Heart left ventricle (tissue), 16 donors: ENCODE data around the gene ELFN2. TPM values are rescaled to one million over a fixed set of nuclear protein-coding genes. Genes with fewer than 3 reads are reported as not detected.

ENCODE experiments used
- ATAC-seq, 4 donors: fragments of 200-7000 bp; cut with Tn5 transposase; one replicate each; pipeline ENCODE4 v1.9.1; 2020 to 2022; ENCODE audit warnings: moderate library complexity in 4 of 4, mild to moderate bottlenecking in 3 of 4, moderate number of reproducible peaks in 1 of 4
- DNase-seq, 5 donors: peaks; one replicate each; pipeline ENCODE4 v3.0.0-alpha.2; 2020
- H3K27ac ChIP-seq, 12 donors: fragments of 200-600 bp; sonication (generic) in 4 of 12; one replicate each; pipeline versions ENCODE4 v1.5.0 to v1.8.0; 2016 to 2022; ENCODE audit warnings: mild to moderate bottlenecking in 2 of 12
- H3K27me3 ChIP-seq, 9 donors: fragments of 200-600 bp; sonication (generic) in 2 of 9; one replicate each; pipeline versions ENCODE4 v1.5.1 to v1.8.0; 2016 to 2022; ENCODE audit warnings: mild to moderate bottlenecking in 3 of 9
- H3K36me3 ChIP-seq, 9 donors: fragments of 200-600 bp; sonication (generic) in 2 of 9; one replicate each; pipeline versions ENCODE4 v1.5.0 to v1.8.0; 2018 to 2022; ENCODE audit warnings: mild to moderate bottlenecking in 2 of 9
- H3K4me1 ChIP-seq, 12 donors: fragments of 200-600 bp; sonication (generic) in 4 of 12; one replicate each; pipeline versions ENCODE4 v1.5.0 to v1.8.0; 2016 to 2022; ENCODE audit warnings: mild to moderate bottlenecking in 3 of 12
- H3K4me3 ChIP-seq, 12 donors: fragments of 200-600 bp; sonication (generic) in 4 of 12; one replicate each; pipeline versions ENCODE4 v1.5.0 to v1.8.0; 2017 to 2022; ENCODE audit warnings: mild to moderate bottlenecking in 9 of 12, moderate library complexity in 4 of 12
- H3K9me3 ChIP-seq, 12 donors: fragments of 200-600 bp; sonication (generic) in 4 of 12; one replicate each; pipeline versions ENCODE4 v1.5.0 to v1.8.0; 2016 to 2022; ENCODE audit warnings: mild to moderate bottlenecking in 1 of 12
- CTCF ChIP-seq, 12 donors: fragments of 200-600 bp; sonication (generic) in 4 of 12; IDR thresholded peaks; one replicate each; pipeline versions ENCODE4 v1.5.0 to v1.8.0; 2018 to 2022; ENCODE audit warnings: antibody characterized with exemption in 12 of 12, mild to moderate bottlenecking in 5 of 12
- POLR2A ChIP-seq, 2 donors: fragments of 450-650 bp; IDR thresholded peaks; one replicate each; pipeline ENCODE4 v1.6.1; 2017; ENCODE audit warnings: antibody characterized with exemption in 2 of 2, mild to moderate bottlenecking in 2 of 2, moderate library complexity in 2 of 2
- WGBS, 4 donors: extraction: QIAGEN DNeasy Blood & Tissue Kit in 2 of 4; methylation state at CpG; one replicate each; pipeline versions ENCODE4 v1.1.5 to v1.1.7; 2013 to 2018; 5-methylcytosine and 5-hydroxymethylcytosine counted together
- intact Hi-C, 10 donors: fragments of 100-400 bp; cut with DNase I; formaldehyde crosslinking; loops; one replicate each; pipeline versions ENCODE4 v1.11.1 to v1.14.2; 2022
- polyA plus RNA-seq, 2 donors: library from polyadenylated mRNA; stranded (reverse); fragments of 200-250 nt; gene quantifications; one replicate each; pipeline ENCODE4 v1.2.3, GENCODE V29; 2013
- total RNA-seq, 9 donors: library from RNA; depleted of rRNA in 2 of 9; stranded (reverse); fragments of >200 nt in 2 of 9; fragmentation: NEBNext Ultra II Directional in 3 of 9; extraction: Animal tissue kit (Norgen Biotek cat#: 25700) in 3 of 9; gene quantifications; one replicate each; pipeline versions ENCODE4 v1.1.0 to v1.2.4, GENCODE V29; 2016 to 2023
- donor health status: ischemic (EF 13 %, LVEDD 7.1; RV severe dilation, severe dysfunction).
- donor health status: healthy with polysubstance abuse.
- donor health status: DM: no; HTN: yes; CAD: no.
- donor health status: DM: no; HTN: no; CAD: no.
- donor health status: ischemic (EF 25% LVEDD 6.9; RV normal size, moderate dysfunction).
- donor health status: ischemic (EF 25% LVEDD 5.7; RV mildly dilated, moderate dysfunction).
- donor health status: healthy.
- donor health status: DM: yes; HTN: yes; CAD: no.
- donor health status: ischemic (EF 35%, LVEDD 5.7; RV mildly dilated, moderate dysfunction).
- donor health status: nonischemic (EF 11% LVEDD 7.7; RV severe dilation, severe dysfunction).
- donor health status: DM: yes; HTN: yes; CAD: no.
- donor health status: PGD.
- donor health status: ischemic (EF 29% LVEDD 5.4; RV normal size, mild dysfunction).
- donor health status: nonischemic (EF 23%, LVEDD 6.1; RV moderate dilation, normal function).

Gene ELFN2
- total and polyA plus RNA-seq, 11 donors = 0.01 to 0.72 (median 0.05) TPM; not detected in 4

- intact Hi-C loops = no loop called here
- peaks cover 0 to 28% (median 4%) of the 10 kb centered on the region in 9 donors for H3K27me3 ChIP-seq
- WGBS, 4 donors = 66 to 74% (median 68%) methylated on average over 13 of the region's 13 CpGs
These were observed 82.4 kb downstream of the ELFN2 start for GRCh38 chr22:37344735-37345449.

GRCh38 chr22:37343863-37344734 is 83.2 kb downstream of the ELFN2 start:
- Histone ChIP-seq H3K27ac (no peak overlapping the region), H3K9me3 (no peaks in the 10 kb centered on the region), H3K27me3 (peaks cover 0 to 36% (median 4%) of the 10 kb centered on the region in 9 donors), H3K4me3 (no peak overlapping the region), H3K36me3 (no peaks in the 10 kb centered on the region), H3K4me1 (peaks cover 0 to 13% (median 5%) of the 10 kb centered on the region in 12 donors)
- TF ChIP-seq CTCF (IDR thresholded peaks at IDR 0.05) (no peak), POLR2A (IDR thresholded peaks at IDR 0.05) (no peak)
- ATAC-seq (no peak), DNase-seq (no peak)
- WGBS, 4 donors = 63 to 77% (median 67%) methylated on average over 15 to 17 of the region's 17 CpGs
- intact Hi-C loops = no loop called here

More at GRCh38 chr22:37344735-37345449, 82.4 kb downstream of the ELFN2 start:
- peaks cover 0 to 13% (median 5%) of the 10 kb centered on the region in 12 donors for H3K4me1 ChIP-seq
- H3K4me3 ChIP-seq = no peak overlapping the region
- TF ChIP-seq POLR2A (IDR thresholded peaks at IDR 0.05) (no peak), CTCF (IDR thresholded peaks at IDR 0.05) (no peak)
- no peaks in the 10 kb centered on the region for H3K9me3 ChIP-seq
- H3K36me3 ChIP-seq = no peaks in the 10 kb centered on the region
- no peak for ATAC-seq
- H3K27ac ChIP-seq = no peak overlapping the region
- DNase-seq = no peak

- H3K4me3 ChIP-seq = no peak overlapping the region
- no peaks in the 10 kb centered on the region for H3K36me3 ChIP-seq
- H3K4me1 ChIP-seq = peaks cover 0 to 13% (median 5%) of the 10 kb centered on the region in 12 donors
- no peak for DNase-seq
- no peaks in the 10 kb centered on the region for H3K9me3 ChIP-seq
- TF ChIP-seq CTCF (IDR thresholded peaks at IDR 0.05) (no peak), POLR2A (IDR thresholded peaks at IDR 0.05) (no peak)
- H3K27me3 ChIP-seq = peaks cover 0 to 43% (median 4%) of the 10 kb centered on the region in 9 donors
- ATAC-seq = no peak
- H3K27ac ChIP-seq = no peak overlapping the region
- 45 to 59% (median 49%) methylated on average over 11 of the region's 11 CpGs for WGBS, 4 donors
- intact Hi-C loops = no loop called here
These were observed 83.9 kb downstream of the ELFN2 start for GRCh38 chr22:37343348-37343747.

- WGBS, 4 donors = 56 to 66% (median 62%) methylated on average over 6 of the region's 6 CpGs
These were observed 85.2 kb downstream of the ELFN2 start for GRCh38 chr22:37342065-37342464.

More at GRCh38 chr22:37342065-37342464, 85.2 kb downstream of the ELFN2 start:
- DNase-seq (no peak), ATAC-seq (no peak)
- Histone ChIP-seq H3K36me3 (no peaks in the 10 kb centered on the region), H3K27me3 (peaks cover 0 to 50% (median 7%) of the 10 kb centered on the region in 9 donors), H3K27ac (no peak overlapping the region), H3K4me3 (no peak overlapping the region), H3K4me1 (peaks cover 0 to 13% (median 5%) of the 10 kb centered on the region in 12 donors), H3K9me3 (no peaks in the 10 kb centered on the region)
- intact Hi-C loops = no loop called here
- no peak for TF ChIP-seq POLR2A (IDR thresholded peaks at IDR 0.05)
- no peak for TF ChIP-seq CTCF (IDR thresholded peaks at IDR 0.05)
